Muscle of arm (tissue), 12 donors: ENCODE results near the gene EPHA6. TPM values are rescaled to one million over a fixed set of nuclear protein-coding genes. Genes with fewer than 3 reads are reported as not detected.

Source experiments
- DNase-seq: peaks from one replicate; pipeline ENCODE4 v3.0.0-alpha.2; 2013
- polyA plus RNA-seq, 12 donors: library from polyadenylated mRNA; unstranded; fragments of 120-200 nt; gene quantifications; one replicate each; pipeline ENCODE4 v1.2.1, GENCODE V29; 2013; ENCODE audit not compliant: insufficient read length in 12 of 12

Gene EPHA6
- polyA plus RNA-seq, 12 donors = 0.07 to 1.5 (median 0.23) TPM; not detected in 4

DNA sequence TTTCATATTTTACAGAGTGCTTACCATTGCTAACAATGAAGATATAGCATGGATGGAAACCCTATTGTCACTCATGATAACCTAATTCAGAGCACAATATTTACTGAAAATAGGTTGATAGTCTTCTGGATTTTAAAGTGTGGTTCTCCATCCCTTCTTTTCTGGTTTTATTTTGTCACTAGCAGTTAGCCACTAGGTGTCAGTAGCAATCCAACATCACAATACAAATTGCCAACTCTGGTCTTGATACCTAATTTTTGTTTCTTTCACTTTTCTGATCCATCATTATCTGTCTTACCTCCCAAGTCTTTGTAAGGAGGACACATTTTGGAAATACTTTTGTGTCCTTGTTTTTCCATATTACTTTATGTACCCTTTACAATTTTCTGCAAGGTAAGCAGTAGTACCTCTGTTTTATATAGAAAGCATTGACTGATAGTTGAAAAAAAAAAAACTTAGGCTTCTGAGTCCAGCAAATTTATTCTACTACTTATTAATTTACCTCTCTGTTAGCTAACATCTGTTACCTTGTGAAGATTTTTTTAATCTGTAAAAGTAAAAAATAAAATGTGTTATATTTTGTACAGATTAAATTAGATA lies 979.1 kb downstream of the EPHA6 start:
- peak; percentile 67 for DNase-seq

DNA sequence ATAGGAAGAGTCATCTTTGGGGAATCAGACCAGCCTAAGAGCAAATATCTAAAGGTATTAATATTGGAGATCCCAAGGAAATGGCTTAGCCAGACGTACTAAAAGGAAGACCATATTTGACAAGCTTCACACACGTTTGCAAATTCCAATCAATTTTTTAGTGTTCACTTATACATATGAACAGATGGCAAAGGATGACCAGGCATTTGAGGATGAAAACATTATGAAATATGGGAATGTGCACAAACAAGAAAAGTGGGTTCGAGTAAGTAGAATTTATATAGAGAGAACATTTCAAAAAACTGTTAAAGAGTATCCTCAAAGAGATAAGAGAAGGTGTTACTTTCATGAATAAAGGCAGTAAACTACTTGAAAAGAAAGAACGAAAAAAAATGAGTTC lies 981.6 kb downstream of the EPHA6 start:
- DNase-seq = no peak
